Esophagus muscularis mucosa (tissue), 4 donors: ENCODE results near the gene DPM1. TPM values are rescaled to one million over a fixed set of nuclear protein-coding genes. Genes with fewer than 3 reads are reported as not detected.

Experiments
- DNase-seq: peaks from one replicate; pipeline ENCODE4 v3.0.0-alpha.2; 2017; ENCODE audit errors: extremely low spot score
- H3K27ac ChIP-seq, 4 donors: fragments of 200-600 bp; sonication (generic); replicated peaks in 1 of 4; 1 replicate in 3 of 4; 2 replicates in 1 of 4; pipeline ENCODE4 v1.5.1; 2016 to 2019; ENCODE audit warnings: mild to moderate bottlenecking in 1 of 4
- H3K27me3 ChIP-seq, 4 donors: fragments of 200-600 bp; sonication (generic); one replicate each; pipeline versions ENCODE4 v1.5.1 to v1.6.0; 2016 to 2019
- H3K36me3 ChIP-seq, 4 donors: fragments of 200-600 bp; sonication (generic); one replicate each; pipeline ENCODE4 v1.5.1; 2016 to 2019
- H3K4me1 ChIP-seq, 4 donors: fragments of 200-600 bp; sonication (generic); one replicate each; pipeline ENCODE4 v1.5.1; 2016 to 2019
- H3K4me3 ChIP-seq, 4 donors: fragments of 200-600 bp; sonication (generic); 1 replicate in 2 of 4; 2 replicates in 2 of 4; pipeline ENCODE4 v1.5.1; 2016 to 2019; ENCODE audit warnings: mild to moderate bottlenecking in 4 of 4, moderate library complexity in 1 of 4
- H3K9me3 ChIP-seq, 4 donors: fragments of 200-600 bp; sonication (generic); 1 replicate in 3 of 4; 2 replicates in 1 of 4; pipeline ENCODE4 v1.5.1; 2016 to 2019
- CTCF ChIP-seq, 3 experiments: fragments of 200-600 bp in 2 of 3; fragments of 450-650 bp in 1 of 3; sonication (generic) in 2 of 3; IDR thresholded peaks; one replicate each; pipeline ENCODE4 v1.5.1; 2017 to 2019; ENCODE audit warnings: antibody characterized with exemption in 3 of 3, mild to moderate bottlenecking in 2 of 3, moderate library complexity in 1 of 3
- EP300 ChIP-seq: sonication (generic); formaldehyde crosslinking; IDR thresholded peaks from one replicate; pipeline ENCODE4 v1.6.1; 2017; ENCODE audit warnings: antibody characterized with exemption
- POLR2A ChIP-seq: fragments of 450-650 bp; IDR thresholded peaks from one replicate; pipeline ENCODE4 v1.6.1; 2017; ENCODE audit warnings: antibody characterized with exemption, moderate library complexity, mild to moderate bottlenecking, low read depth
- POLR2AphosphoS5 ChIP-seq, 2 donors: sonication (generic); formaldehyde crosslinking; IDR thresholded peaks; one replicate each; pipeline ENCODE4 v1.6.1; 2017; ENCODE audit warnings: antibody characterized with exemption in 2 of 2
- WGBS: methylation state at CpG from one replicate; pipeline ENCODE4 v1.1.5; 2018; 5-methylcytosine and 5-hydroxymethylcytosine counted together
- intact Hi-C: fragments of 100-400 bp; cut with DNase I; formaldehyde crosslinking; loops from one replicate; pipeline ENCODE4 v1.15.1; 2023
- total RNA-seq, 4 donors: library from RNA; depleted of rRNA; stranded (reverse); fragments of >200 nt; gene quantifications; one replicate each; pipeline versions ENCODE4 v1.1.0 to v1.2.1, GENCODE V29; 2016

DPM1 gene
- total RNA-seq, 4 donors from 2014 or later, result 33.6 to 56.3 (median 41.7) TPM

- Histone ChIP-seq H3K36me3 (peaks cover 0 to 33% (median 22%) of the 10 kb centered on the region in 4 donors), H3K27me3 (no peaks in the 10 kb centered on the region), H3K27ac (peak overlapping the region; percentile 91 to 96 (median 92)), H3K4me3 (peak overlapping the region; percentile 85 to 100 (median 92)), H3K9me3 (no peaks in the 10 kb centered on the region), H3K4me1 (peaks cover 39 to 61% (median 54%) of the 10 kb centered on the region in 4 donors)
- intact Hi-C loops, result no loop called here
- 8% methylated on average over 7 of the region's 7 CpGs for WGBS
- no peak for DNase-seq
- TF ChIP-seq POLR2A (no peak), EP300 (no peak), CTCF (IDR thresholded peaks at IDR 0.05) (no peak), POLR2AphosphoS5 (IDR thresholded peaks at IDR 0.05) (no peak)
These were observed 1.1 kb downstream of the DPM1 start for GRCh38 chr20:50957276-50957675.

- intact Hi-C loops, result no loop called here
- no peak for TF ChIP-seq CTCF (IDR thresholded peaks at IDR 0.05)
- peaks cover 0 to 59% (median 44%) of the 10 kb centered on the region in 4 donors for H3K36me3 ChIP-seq
- H3K4me3 ChIP-seq, result no peak overlapping the region
- H3K9me3 ChIP-seq, result no peaks in the 10 kb centered on the region
- H3K27me3 ChIP-seq, result no peaks in the 10 kb centered on the region
- no peak overlapping the region for H3K27ac ChIP-seq
- DNase-seq, result no peak
- peaks cover 27 to 35% (median 32%) of the 10 kb centered on the region in 4 donors for H3K4me1 ChIP-seq
These were observed 4.5 kb downstream of the DPM1 start for GRCh38 chr20:50953821-50954220.

- no peak overlapping the region for H3K27ac ChIP-seq
- H3K4me3 ChIP-seq, result no peak overlapping the region
- WGBS, result 95% methylated on average over 2 of the region's 2 CpGs
- intact Hi-C loops, result no loop called here
- H3K9me3 ChIP-seq, result no peaks in the 10 kb centered on the region
- peaks cover 27 to 35% (median 32%) of the 10 kb centered on the region in 4 donors for H3K4me1 ChIP-seq
- H3K36me3 ChIP-seq, result peaks cover 2 to 65% (median 50%) of the 10 kb centered on the region in 4 donors
- H3K27me3 ChIP-seq, result no peaks in the 10 kb centered on the region
- no peak for DNase-seq
- TF ChIP-seq POLR2AphosphoS5 (IDR thresholded peaks at IDR 0.05), result no peak
- no peak for TF ChIP-seq CTCF (IDR thresholded peaks at IDR 0.05)
- no peak for TF ChIP-seq POLR2A
- no peak for TF ChIP-seq EP300
These were observed 5.1 kb downstream of the DPM1 start for GRCh38 chr20:50953196-50953595.

GRCh38 chr20:50948132-50948785 is 10.1 kb downstream of the DPM1 start:
- no peaks in the 10 kb centered on the region for H3K27me3 ChIP-seq
- intact Hi-C loops, result no loop called here
- TF ChIP-seq CTCF (IDR thresholded peaks at IDR 0.05), result no peak
- no peak overlapping the region for H3K4me3 ChIP-seq
- 83% methylated on average over 4 of the region's 4 CpGs for WGBS
- no peak overlapping the region for H3K27ac ChIP-seq
- peaks cover 0 to 5% (median 0%) of the 10 kb centered on the region in 4 donors for H3K4me1 ChIP-seq
- no peaks in the 10 kb centered on the region for H3K9me3 ChIP-seq
- DNase-seq, result no peak
- peaks cover 48 to 97% (median 90%) of the 10 kb centered on the region in 4 donors for H3K36me3 ChIP-seq

- DNase-seq, result no peak
- Histone ChIP-seq H3K4me1 (no peaks in the 10 kb centered on the region), H3K27ac (no peak overlapping the region), H3K9me3 (no peaks in the 10 kb centered on the region), H3K4me3 (no peak overlapping the region), H3K27me3 (no peaks in the 10 kb centered on the region), H3K36me3 (peaks cover 85 to 100% (median 96%) of the 10 kb centered on the region in 4 donors)
- intact Hi-C loops, result no loop called here
- WGBS, result 96% methylated on average over 7 of the region's 7 CpGs
- TF ChIP-seq POLR2A (no peak), CTCF (IDR thresholded peaks at IDR 0.05) (no peak), POLR2AphosphoS5 (IDR thresholded peaks at IDR 0.05) (no peak), EP300 (no peak)
These were observed 15.3 kb downstream of the DPM1 start for GRCh38 chr20:50943069-50943468.
